HG03175 (cell line): ENCODE results near the gene MAN1A1.
"Not testable (repeated sequence)": the region's sequence is repeated elsewhere in the genome, so short reads cannot be mapped to it uniquely, and the experiment has no call there.

Experiments
- ATAC-seq: cut with Tn5 transposase; IDR thresholded peaks from one replicate; pipeline ENCODE4 v1.9.1; 2021; ENCODE audit warnings: mild to moderate bottlenecking, moderate library complexity; ENCODE audit not compliant: unreplicated experiment

Gene MAN1A1

DNA sequence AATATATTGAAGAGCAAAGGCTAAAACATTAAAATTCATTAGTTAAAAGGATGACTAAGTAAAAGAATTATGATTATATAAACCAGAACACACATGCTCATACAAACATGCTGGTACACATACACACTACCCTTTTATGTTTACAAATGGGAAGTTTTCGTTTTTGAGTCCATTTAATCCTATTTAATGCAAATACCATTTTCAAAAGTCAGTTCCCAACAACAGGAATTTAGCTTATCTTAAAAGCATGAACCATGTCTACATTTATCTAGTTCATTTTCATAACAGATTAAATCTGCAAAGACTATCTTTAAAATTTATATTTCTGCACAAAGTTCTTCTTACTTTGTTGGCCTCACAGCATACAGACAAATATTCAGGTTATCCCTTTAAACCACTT, 42.5 kb downstream of the MAN1A1 start:
- no peak for ATAC-seq

DNA sequence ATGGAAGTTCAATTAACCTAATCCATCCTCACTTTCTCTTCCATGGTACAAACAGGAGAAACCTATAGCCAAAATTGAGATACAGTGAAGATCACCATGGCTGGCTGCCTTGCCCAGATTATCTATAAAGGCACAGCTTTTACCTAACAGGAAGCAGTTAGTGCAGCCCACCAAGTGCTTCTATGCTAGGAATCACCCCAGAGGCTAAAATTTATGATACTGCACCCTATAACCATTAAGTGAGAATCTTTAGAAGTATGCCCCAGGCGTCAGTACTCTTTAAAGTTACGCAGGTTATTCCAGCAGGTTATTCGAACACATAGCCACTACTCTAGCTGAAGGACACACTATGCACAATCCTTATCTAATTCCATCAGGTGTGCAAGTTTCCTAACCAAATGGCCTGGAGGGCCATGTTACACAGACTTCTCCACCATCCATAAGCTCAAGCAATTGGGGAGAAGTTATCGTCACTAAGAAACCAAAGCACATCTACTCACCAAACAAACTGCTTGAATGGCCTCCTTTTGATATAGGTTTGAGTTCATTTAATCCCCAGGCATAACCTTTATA, 43.1 kb downstream of the MAN1A1 start:
- ATAC-seq: no peak

- ATAC-seq: no peak
These were observed 46.2 kb downstream of the MAN1A1 start for GRCh38 chr6:119303164-119303887.

- ATAC-seq: no peak
These were observed 48.1 kb downstream of the MAN1A1 start for GRCh38 chr6:119301429-119301828.

DNA sequence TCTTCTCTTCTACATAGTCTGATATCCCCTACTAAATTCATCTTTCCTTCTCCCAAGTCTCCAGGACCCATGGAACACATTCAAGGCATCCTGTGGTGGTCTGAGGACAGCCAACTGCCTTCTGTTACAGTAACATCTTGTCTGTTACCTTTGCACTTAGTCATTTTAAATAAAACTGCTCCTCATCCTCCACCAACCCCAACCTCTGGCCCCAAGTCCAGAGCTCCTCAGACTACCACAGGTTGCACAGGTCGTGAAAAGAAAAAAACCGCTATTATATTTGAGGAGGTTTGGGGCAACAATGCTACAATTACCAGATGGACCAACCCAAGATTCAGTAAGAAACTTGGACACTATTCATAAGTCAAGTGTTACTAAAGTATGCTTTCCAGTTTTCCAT, 49.9 kb downstream of the MAN1A1 start:
- ATAC-seq: no peak

GRCh38 chr6:119297049-119297448, 52.5 kb downstream of the MAN1A1 start:
- ATAC-seq: no peak

DNA sequence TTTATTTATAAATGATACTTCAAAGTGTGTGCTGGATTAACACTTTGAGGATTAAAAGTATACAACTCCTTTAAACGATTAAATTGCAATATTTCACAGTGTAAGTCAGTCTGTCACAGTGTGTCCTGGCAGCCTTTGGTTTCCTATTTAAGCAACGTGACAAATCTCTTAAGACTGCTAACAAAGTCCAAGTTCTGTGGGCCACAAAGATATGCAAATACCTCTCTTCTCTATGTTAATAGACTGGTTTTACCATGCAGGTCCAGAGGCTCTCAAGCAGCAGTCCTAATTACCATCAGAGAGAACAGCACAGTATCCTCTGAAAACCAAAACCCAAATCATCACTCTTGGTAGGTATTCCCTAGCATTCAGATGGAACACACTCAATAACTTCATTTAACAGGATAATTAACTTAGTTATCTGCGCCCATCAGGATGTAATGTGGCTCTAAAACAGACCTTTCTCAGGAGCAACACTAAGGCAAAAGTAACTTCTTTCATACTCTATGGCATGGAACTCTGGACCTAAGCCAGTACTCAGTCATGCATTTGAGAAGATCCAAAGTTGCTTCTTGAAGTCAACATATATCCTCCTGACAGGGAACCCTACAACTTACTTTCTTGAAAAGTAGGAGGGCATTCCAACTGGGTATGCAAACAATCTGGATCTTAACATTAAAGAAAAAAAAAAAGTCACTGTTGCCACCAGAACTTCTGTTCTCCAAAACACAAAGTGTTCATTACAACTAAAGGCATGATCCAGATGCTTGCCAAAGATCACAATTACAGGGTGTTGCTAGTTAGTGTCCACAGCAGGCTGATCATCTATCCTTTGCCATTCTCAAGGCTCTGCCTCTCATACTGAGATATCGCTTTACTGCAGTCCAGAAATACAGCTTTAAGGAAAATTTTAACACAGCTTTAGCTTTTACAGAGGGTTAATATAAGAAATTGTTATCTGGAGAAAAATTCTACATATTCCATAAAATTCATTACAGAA, 53.2 kb downstream of the MAN1A1 start:
- no peak for ATAC-seq

DNA sequence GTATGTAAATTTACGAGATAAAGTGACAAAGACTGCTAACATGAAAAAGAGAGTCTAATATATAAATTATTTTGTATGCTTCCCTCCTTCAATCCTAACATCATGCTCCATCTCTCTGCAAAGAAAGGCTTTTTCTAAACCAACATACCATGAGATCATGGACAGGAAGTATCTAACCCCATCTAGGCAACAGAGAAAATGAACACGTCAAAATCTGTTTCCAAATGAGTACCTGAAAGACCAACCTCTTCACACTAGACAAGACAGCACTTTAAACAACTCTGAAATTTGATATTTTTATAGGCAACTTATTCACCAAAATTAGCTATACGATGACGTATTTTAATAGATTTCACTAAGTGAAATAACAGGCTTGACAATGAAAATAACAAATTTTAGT, 54.6 kb downstream of the MAN1A1 start:
- ATAC-seq: peak; percentile 59

GRCh38 chr6:119291060-119291459, 58.5 kb downstream of the MAN1A1 start:
- ATAC-seq: not testable (repeated sequence)

DNA sequence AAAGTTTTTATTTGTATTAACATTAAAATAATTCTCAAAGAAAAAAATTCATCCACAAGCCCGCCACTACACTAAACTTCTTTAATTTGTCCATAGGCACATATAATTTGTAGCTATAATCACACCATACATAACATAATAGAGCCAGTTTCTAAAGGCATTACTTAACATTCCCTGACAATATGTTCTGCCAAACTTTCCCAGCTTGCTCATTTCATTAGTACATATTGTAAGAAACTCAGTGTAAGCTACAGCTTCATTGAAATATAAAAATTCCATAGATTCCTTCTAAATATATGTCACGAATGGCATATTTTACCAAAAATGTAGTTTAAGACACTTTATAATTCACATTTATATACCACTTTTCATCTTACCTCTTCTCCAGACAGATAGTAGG, 59.3 kb downstream of the MAN1A1 start:
- no peak for ATAC-seq

DNA sequence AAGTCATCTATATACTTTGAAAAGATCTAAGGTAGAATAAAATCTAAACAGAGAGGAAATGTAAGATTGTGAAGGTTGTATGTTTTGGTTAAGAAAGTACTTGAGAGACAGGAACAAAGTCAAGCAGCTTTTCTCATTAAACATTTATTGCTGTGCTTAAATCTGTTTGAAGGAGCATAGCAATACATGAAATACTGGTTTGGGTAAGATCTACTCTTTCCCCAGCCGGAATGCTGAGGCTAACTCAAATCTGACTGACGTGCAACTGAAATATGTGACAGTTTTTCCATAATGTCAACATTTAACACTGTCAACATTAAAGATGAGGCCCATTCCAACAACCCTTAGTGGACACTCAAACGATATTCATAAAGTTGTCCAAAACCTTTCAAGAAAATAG, 59.9 kb downstream of the MAN1A1 start:
- no peak for ATAC-seq

DNA sequence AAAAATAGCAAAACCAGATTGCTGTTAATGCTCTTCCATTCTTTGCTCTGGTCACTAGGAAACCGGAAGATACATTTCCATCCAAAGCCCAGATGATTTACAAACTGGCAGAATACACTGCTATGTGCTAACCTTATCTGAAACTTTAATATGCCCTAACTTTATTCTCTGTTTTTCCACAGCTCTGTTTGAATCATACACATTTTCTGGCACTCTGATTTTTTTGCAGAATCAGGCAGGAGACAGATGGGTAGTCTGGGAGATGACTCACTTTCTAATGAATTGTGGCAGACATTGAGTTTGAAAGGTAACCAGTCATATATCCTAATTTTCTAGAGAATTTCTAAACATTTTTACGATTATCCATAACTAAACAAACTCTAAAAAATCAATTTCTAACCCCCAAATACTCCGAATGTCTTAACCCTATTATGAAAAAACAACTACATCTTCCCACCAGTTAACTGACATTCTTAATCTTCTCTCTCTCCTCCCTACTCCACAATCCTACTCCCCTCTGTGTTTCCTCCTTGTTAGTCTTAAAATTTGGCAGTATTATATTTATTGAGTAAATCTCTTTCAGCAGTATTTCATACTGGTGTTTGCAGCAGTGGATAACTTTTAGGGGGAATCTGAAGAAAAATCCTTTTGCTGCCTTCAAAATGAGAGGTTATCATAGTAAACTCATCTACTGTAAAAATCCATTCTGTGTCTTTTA, 63.5 kb downstream of the MAN1A1 start:
- no peak for ATAC-seq

DNA sequence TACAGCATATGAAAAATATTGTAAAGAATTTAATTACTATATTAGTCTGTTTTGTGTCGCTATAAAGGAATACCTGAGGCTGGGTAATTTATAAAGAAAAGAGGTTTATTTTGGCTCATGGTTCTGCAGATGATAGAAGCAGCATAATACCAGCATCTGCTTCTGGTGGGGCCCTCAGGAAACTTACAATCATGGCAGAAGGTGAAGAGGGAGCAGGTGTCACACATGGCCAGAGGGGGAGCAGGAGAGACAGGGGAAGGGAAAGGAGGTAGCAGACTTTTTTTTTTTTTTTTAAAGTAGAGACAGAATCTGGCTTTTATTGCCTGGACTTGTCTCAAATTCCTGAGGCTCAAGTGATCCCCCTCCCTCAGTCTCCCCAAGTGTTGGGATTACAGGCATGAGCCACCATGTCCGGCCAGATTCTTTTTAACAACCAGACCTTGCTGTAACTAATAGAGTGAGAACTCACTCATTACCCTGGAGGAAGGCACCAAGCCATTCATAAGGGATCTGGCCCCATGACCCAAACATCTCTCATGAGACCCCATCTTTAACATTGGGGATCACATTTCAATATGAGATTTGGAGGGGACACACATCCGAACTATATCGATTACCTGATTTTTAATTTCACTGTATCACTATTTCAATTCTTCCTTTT, 64.6 kb downstream of the MAN1A1 start:
- ATAC-seq: no peak

DNA sequence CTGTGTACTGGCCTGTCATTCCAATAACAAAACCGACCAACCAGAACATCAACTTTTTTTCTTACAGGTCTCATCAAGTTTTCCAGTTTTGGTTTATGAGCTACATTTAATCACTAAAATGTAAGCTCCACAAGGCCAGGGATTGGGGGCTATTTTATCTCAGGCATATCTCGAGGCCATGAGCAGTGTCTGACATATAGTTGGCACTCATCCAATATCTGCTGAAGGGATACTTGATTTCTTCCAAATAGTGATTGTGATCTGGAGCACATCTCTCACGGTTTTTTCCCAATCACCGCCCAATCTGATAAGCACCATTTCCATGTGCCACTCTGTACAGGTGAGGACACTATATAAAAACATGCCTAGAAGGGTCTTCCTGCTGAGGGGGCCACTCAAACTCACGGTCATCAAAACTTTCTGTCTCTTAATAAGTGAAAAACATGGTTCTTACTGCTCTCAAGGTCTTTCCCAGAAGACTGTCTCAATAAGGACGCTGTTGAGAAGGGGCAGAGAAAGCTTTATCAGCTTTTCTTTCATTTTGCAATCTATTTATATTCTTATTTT, 65.5 kb downstream of the MAN1A1 start:
- no peak for ATAC-seq

DNA sequence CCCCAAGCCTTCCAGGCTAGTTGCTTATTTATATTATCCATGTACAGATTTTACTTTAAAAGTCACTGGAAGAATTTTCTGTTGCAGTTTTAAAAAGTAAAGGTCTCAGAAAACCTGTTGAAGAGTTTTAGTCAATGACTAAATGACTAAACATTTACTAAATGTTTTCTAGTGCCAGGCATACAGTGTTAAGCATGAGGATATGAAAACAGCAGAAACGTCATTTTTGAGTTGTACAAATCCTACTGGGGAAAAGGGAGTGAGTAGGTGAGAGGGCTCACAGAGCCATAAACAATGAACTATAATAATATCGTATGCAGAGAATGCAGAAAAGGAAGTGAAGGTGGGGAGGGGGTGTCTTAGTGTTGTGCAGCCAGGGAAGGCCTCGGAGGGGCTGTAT, 66.3 kb downstream of the MAN1A1 start:
- no peak for ATAC-seq

- ATAC-seq: no peak
These were observed 68.9 kb downstream of the MAN1A1 start for GRCh38 chr6:119280668-119281067.

- ATAC-seq: no peak
These were observed 69.5 kb downstream of the MAN1A1 start for GRCh38 chr6:119280080-119280479.

- no peak for ATAC-seq
These were observed 70.9 kb downstream of the MAN1A1 start for GRCh38 chr6:119278625-119279024.

DNA sequence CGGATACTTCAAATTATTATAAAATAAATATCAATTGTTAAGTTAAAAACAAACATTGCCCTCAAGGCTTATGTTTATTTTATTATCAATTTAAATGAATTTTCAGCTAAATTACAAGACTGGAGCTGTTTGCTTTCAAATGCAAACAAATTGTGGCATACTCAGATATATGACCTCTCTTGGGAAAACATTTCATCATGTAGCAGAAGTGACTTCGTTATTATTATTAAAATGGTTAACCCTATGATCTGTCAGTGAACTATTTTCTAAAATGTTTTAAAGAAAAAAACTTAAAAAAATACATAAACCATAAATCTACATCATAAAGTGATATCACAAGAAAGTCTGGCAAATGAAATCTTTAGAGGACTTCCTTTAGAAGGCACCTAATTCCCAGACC, 72.5 kb downstream of the MAN1A1 start:
- ATAC-seq: no peak

- ATAC-seq: no peak
These were observed 73.3 kb downstream of the MAN1A1 start for GRCh38 chr6:119276211-119276610.
